Measurements from ENCODE around the gene GRK2.

Gene GRK2

DNA sequence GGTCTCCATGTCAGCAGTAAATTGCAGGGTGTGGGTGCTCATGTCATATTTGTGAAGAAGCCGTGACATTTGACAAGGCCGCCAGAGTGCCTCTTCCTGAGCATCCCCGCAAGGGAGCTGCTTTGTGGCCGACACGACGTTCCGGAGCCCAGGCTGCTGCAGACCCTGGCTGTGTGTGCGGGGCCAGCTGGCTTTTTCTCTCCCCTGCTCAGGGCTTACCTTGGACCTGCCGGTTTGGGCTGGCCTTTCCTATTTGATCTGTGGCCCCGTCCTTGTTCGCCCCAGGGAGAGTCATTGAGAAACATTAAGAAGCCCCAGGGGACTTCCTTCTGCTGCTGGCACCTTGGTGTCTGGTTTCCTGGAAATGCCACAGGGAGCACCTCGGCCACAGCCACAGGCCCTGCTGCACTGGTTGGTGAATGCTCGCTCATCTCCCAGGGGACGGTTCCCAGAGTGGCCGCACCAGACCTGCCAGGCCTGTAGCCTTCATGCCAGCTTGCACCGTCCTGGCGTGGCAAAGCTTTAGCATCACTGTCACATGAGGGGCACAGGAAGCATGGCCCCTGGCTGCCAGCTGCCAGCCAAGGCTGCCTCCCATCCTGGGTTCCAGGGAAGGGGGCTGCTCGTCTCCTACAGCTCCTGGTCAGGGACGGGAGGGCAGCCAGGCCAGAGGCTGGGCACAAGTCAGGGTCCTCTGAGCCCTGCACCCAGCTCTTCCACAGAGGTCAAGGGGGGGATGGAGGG lies 5.4 kb downstream of the GRK2 start:
- no peak for DNase-seq

DNA sequence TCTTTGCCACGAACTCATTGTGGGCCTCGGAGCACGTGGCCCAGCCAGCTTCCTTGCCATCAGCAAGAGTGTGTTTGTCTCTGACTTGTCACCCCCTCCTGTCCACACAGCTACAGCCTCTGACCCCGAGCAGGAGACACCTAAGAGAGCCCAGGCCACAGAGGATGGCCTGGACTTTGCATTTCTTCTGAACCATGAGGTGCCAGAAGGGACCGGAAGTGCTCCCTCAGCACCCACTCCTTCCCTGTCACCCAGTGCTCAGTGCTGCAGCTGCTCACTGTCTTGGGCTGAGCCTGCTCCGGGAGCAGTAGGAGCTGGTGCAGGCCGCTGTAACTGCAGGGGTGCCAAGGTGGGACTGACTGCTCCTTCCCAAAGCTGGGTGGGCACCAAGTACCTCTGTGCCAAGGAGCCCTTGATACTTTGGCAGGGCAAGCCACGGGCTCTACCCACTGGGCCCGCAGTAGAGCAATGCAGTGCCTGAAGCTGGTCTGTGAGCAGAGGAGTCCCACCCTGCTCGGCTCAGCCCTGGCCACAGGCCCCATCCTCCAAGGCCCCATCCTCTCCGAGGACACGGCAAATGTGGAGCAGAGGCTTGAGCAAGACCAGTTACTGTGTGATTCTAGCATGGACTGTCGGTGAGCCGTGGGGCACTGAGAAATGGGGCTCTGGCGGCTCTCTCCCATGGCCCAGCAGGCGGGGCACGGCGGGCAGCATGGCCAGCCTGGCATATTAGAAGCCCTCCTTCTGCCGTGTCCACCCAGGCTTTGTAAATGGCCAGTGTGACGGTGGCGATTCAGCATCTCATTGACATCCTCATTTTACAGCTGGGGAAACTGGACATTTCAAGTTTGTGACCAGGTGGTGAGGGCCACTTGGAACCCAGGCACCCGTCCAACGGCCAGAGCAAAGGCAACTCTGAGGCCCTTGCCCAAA lies 6.3 kb downstream of the GRK2 start:
- DNase-seq: no peak

DNA sequence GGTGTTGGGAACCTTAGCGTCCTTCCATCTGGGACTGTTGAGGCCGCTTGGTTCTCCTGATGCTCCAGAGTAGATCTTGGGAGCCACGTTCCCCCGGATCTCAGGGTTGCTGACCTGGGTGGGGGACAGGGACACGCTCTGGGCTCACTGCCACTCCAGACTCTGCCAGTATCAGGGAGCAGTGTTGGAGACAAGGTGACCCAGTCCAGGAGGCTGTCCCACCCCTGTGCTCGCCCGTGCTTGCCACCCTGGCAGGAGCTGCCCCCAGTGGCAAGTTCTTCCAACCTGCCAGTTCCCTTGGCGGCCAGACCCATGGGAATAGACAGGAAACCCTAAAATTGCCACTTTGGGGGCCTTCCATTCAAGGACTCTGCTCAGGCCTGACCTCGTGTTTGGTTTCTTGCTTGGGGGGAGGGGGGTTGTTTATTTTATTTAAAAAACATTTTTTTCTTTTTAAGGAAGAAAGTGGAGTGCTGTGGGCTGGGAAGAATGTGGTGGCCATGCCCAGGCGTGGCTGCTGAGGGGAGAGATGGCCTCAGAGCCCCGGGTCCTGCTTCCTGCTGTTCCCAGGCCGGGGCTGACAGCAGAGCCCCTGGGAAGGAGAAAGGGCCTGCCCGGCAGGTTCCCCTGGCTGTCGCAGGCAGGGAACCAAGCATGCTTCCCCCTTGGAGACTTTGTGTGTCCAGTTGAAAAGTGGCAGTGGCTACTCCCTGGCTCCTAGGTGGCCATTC lies 7.2 kb downstream of the GRK2 start:
- no peak for DNase-seq

DNA sequence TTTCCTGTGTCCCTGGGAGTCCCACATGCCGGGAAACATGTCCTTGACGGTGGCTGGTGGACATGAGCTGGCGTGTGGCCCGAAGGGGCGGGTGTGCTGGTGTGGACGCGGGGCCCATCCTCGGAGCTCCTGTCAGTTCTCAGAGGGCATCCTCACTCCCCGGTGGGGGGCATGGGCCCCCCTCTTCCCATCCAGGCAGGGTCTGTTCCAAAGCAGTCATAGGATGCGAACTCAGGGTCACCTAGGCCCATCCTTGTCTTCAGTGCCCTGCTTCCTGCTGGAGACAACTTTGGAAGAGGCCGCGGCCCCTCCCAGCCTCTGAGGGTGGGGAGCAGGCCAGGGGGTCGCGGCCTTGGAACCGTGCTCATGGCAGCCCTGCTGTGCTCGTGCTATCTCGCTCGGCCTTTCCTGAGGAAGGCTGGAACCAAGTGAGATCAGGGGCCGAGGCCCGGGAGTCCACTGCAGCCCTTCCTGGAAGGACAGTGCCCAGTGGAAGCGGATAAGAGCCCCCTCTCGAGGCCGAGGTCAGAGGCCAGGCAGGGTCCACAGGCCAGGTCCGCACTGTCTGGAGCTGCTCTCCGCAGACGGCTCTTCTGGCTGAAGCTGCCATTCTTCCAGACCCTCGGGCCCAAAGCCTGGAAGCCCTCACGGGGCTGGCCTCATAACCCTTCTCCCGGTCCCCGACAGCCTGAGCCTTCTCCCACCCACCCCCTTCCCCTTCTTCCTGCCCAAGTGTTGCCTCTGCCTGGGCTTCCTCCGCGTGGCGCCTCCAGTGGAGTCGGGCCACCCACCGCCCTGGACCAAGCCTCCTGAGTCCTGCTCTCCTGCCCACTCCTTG lies 8.7 kb downstream of the GRK2 start:
- DNase-seq: no peak

DNA sequence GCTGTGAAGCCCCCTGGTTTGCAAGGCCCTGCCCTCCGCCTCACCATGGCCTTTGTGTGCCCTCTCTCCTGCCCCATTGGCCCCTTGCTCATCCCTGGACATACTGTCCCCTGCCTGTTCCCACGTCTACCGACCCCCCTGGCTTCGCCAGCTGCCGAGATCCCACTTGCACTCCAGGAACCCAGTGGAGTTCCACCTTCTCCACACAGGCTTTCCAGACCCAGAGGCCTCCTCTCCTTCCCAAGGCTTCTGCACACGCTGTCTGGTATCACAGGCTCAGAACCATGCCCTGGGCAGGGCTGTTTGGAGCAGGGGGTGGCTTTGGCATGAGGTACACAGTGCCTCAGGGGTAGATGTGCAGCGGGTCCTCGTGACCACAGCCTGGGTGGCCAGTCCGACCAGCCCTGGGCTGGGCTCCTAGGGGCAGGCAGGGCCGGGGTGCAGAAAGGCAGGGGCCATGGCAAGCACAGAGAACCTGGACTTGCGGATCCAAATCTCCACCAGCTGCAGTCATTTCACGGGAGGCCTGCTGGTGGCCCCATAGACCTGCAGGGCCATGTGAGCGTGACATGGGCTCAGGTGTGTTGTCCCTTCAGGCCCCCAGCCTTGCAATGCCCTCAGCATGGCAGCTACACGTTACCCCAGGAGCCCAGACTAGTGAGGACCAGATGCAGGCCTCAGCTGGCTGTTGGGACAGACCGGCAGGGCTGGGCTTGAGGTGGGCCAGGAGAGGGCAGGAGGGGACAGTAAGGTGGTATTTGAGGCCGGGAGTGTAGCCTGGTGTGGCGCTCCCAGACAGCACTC lies 9.5 kb downstream of the GRK2 start:
- no peak for DNase-seq

DNA sequence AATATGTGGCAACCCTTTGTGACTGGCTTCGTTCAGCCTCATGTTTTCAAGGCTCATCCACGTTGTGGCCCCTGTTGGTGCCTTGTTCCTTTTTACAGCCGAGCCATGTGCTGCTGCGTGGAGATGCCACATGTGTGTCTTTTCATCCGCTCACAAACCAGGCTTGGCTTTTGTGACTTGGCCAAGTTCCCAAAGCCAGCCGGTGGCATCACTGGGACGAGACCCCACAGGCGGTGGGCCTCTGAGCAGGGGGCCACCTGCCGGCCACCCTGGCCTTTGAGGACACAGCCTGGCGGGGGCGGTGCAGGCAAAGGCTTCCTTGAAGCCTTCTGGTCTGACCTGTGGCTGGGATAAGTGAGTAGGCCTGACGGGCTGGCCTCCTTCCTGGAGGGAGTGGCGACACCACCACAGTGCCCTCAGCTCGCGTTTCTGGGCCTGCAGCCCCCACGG lies 10.5 kb downstream of the GRK2 start:
- peak; percentile 90 for DNase-seq

DNA sequence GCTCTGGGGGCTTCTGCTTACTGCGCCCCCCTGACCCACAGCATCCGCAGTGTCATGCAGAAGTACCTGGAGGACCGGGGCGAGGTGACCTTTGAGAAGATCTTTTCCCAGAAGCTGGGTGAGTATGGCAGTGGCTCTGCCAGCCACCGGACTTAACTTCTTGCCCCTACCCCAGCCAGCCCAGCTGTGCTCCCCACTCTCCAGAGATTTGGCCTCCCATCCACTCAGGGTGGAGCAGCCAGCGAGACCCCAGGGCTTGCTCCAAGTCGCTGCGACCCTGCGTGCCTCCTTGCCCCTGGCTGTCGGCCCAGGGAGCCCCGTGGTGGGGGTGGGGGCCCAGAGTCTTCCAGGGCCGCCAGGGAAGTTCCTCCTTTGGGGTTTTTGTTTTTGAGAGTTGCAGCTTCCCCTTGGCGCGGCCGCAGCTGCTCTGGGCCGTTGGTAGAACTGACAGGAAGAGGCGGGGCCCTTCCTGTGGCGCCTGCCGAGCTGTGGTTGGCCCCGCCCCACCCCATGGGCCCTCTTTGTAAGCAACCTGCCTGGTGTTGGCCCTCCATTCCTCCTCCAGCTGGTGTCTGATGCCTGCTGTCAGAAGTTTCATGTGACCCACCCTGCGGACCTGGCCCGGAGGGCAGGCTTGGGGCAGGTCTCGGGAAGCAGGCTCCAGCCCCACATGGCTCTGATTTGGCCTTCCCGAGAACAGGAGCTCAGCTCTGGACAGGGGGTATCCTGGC lies 11.1 kb downstream of the GRK2 start:
- peak; percentile 98 for DNase-seq

DNA sequence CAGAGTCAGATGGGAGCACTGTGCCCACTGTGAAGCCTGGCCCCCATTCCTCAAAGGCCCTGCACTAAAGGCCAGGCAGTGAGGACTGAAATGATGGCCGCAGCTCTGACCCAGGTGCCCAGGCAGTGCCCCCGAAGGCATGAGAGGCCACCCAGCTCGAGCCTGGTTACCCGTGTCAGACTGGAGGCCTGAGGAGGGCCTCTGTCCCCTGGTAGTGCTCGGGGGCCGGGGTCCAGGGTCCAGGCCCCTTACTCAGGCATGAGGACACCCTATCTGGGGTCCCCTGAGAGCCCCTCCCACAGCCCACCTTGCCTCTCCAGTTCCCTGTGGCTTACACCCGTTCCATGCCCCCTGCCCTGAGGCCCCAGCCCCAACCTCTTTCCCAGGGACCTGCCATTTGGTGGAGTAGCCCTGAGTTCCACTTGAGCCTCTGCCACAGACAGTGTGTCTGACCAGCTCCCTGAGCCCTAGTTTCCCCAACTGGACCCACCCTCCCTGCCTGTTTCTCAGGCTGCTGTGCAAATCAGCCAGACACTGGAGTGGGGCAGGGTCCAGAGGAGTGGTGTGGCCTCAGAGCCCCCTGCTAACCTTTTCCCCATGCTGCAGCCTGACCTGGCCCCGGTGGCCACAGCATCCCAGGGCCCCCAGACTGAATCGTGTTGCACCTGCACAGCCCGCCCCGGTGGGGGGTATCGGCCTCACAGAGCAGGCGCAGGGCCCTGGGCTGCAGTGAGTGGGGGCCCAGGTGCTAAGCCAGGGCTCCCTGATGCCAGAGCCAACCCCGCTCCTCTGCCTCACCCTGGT lies 12.1 kb downstream of the GRK2 start:
- DNase-seq: no peak

DNA sequence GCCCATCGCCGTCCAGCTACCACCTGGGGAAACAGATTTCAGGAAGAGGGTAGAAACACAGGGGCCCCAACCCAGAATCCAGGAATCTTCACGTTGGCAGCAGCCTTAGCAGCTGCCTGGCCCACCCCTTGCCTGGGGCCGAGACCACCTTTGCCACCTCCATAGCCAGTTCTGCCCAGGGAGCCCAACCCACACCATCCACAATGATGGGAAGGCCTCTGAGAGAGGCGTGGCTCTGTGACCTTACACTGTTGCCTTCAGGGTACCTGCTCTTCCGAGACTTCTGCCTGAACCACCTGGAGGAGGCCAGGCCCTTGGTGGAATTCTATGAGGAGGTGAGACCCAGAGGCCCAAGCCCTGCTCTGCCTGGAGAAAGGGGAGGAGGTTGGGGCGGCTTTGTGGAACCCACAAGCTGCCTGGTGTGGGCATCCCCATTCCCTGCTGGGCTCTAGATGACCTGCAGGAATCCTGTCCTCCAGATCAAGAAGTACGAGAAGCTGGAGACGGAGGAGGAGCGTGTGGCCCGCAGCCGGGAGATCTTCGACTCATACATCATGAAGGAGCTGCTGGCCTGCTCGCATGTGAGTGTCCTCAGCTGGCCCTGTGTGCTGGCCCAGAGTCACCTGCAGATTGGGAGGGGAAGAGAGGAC lies 12.8 kb downstream of the GRK2 start:
- DNase-seq: no peak

DNA sequence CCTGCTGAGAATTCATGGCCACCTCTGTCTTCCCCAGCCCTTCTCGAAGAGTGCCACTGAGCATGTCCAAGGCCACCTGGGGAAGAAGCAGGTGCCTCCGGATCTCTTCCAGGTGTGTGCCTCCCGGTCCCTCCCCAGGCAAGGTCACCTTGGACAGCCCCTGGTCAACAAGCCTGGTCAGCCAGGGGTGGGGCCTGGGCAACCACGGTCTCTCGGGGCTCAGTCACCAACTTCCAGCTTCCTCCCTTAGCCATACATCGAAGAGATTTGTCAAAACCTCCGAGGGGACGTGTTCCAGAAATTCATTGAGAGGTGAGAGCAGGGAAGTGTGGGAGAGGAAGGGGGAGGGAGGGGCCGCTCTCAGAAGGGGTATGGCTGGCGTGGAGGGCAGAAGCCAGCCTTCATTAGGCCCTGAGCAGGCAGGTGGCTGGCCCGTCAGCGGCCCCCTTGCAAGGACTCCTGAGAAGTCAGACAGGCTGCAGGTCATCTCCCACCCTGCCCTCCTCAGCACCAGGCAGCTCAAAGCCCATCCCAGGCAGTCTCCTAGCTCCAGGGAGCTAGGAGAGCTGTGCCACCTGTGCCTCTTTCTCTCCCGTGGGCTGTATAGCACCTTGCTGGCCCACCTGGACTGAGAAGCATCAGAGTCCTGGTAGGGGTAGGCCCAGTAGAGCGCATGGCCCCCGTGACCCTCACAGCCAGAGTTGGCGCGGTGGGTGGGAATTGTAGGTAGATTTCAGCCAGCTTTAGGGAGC lies 13.5 kb downstream of the GRK2 start:
- DNase-seq: no peak

DNA sequence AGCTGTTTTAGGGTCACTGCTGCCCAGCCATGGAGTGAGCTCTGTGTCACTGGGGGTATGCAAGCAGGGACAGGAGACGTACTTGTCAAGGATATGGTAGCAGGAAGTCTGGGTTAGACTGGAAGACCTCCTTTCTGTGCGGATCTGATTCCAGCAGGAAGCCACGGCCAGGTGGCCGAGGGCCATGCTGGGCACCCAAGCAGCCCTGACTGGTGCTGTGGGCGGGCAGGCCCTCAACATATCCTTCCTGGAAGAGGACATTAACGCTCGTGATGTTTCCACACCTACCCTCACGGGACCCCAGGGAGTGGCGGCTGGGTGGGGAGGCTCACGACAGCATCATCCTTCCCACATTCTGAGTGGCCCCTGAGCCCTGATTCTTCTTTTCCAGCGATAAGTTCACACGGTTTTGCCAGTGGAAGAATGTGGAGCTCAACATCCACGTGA lies 14.1 kb downstream of the GRK2 start:
- no peak for DNase-seq

DNA sequence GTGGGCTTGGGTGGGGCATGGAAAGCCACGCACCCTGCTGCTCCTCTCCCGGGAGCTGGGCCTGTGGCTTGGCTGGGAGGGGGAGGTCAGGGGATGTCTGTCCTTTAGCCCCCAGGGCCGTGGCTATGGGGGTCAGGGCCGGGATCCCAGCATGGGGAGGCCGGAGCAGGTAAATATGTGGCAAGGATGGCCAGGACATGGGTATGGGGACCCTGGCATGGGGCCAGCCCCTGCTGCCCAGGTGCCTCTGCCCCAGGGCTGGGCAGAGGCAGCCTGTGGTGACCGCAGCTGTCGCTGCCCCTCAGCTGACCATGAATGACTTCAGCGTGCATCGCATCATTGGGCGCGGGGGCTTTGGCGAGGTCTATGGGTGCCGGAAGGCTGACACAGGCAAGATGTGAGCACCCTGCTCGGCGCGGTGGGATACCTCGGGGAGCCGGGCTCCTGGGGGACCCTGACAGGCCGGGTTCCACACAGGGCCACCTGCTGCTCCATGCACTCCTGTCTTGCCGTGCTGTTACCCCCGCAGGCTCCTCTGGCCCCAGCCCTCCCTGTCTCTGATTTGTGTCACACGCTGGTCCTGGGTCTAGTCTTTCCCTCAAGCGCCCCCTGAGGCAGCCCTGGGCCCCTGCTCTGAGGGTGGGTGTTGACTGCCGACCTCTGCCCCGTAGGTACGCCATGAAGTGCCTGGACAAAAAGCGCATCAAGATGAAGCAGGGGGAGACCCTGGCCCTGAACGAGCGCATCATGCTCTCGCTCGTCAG lies 14.7 kb downstream of the GRK2 start:
- DNase-seq: no peak

DNA sequence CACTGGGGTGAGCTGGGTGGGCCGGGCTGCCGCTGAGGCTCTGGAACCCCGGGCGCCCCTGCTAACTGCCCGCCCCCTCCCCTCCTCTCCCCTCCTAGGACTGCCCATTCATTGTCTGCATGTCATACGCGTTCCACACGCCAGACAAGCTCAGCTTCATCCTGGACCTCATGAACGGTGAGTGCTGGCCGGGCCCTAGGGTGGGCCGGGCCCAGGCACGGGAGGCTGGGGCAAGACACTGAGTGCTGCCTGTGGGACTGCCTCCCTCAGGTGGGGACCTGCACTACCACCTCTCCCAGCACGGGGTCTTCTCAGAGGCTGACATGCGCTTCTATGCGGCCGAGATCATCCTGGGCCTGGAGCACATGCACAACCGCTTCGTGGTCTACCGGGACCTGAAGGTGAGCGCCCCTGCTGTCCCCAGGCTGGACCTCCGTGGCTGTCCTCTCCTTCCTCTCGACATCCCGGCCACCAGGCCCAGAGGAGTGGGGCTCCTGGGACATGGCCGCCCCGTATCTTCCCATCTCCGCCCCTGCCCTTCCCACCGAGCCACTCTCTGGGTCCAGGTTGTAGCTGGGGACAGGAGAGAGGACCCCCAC lies 15.4 kb downstream of the GRK2 start:
- no peak for DNase-seq

DNA sequence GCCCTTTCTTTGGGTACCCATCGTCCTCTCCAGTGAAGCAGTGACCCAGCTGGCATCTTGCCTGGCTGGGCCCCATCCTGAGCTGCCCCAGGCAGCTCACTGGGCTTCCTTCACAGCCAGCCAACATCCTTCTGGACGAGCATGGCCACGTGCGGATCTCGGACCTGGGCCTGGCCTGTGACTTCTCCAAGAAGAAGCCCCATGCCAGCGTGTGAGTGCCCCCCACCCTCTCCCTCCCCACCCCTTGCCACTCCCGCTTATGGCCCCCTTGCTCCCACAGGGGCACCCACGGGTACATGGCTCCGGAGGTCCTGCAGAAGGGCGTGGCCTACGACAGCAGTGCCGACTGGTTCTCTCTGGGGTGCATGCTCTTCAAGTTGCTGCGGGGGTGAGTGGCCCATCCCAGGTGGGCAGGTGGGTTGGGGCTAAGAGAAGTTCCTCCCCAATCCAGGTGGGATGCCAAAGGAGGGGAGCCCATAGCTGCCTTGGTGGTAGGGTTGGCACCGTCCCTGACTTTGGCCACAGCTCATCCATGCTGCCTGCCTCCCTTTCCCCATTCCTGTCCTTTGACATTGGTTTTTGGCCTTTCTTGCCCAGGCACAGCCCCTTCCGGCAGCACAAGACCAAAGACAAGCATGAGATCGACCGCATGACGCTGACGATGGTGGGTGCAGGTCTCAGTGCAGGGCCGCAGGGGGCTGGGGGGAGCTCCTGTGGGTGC lies 16.0 kb downstream of the GRK2 start:
- no peak for DNase-seq

DNA sequence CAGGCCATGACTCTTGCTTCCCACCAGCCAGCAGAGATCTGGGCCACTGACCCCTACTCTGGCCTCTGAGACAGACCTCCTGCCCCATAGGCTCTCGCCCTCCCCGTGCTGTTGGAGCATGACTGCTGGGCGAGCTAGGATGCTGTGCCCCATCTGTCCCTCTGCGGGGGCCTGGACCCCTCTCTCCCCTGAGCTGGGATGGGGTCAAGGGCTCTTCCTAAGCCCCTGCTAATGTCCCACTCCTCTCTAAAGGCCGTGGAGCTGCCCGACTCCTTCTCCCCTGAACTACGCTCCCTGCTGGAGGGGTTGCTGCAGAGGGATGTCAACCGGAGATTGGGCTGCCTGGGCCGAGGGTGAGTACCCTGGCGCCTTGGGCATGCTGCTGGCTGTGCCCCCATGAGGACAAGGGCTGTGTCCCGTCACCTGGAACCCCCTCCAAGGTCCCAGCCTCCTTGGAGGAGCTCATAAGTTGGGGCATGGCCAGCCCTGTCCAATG lies 16.7 kb downstream of the GRK2 start:
- no peak for DNase-seq

DNA sequence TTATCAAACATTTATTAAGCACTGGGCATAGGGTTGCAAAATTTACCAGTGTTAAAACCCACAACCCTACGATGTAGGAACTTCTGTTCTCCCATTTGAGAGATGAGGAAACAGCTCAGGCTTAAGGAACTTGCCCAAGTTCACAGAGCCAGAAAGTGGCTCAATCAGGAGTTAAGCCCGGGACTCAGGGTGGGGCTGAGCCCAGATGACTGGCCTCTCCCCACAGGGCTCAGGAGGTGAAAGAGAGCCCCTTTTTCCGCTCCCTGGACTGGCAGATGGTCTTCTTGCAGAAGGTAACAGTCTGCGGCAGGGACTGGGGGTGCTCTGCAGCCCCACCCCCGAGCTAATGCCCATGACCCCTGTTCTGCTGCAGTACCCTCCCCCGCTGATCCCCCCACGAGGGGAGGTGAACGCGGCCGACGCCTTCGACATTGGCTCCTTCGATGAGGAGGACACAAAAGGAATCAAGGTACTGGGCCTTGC lies 17.2 kb downstream of the GRK2 start:
- DNase-seq: no peak

Data from OCI-M1 (cell line).